Measurements from ENCODE around the gene TSEN15.

The TSEN15 gene

GRCh38 chr1:184080309-184080708 is 28.8 kb downstream of the TSEN15 start:
- Histone ChIP-seq H2BK5ac (ENCODE audit: low read length) (no peak overlapping the region), H3K79me2 (ENCODE audit: control insufficient read depth, insufficient read depth, low read length) (no peaks in the 10 kb centered on the region), H3K79me1 (ENCODE audit: low read length) (no peaks in the 10 kb centered on the region), H3K56ac (ENCODE audit: low read length) (no peak overlapping the region), H3K18ac (ENCODE audit: low read length) (no peak overlapping the region), H3K4ac (ENCODE audit: low read depth, low read length) (no peak overlapping the region), H4K8ac (ENCODE audit: low read depth, low read length) (no peak overlapping the region), H2BK15ac (replicated peaks; ENCODE audit: low read depth) (no peak overlapping the region), H3K36me3 (ENCODE audit: control insufficient read depth, insufficient read depth, low read length) (no peaks in the 10 kb centered on the region), H2AK5ac (ENCODE audit: low read length) (no peak overlapping the region), H3K27me3 (ENCODE audit: insufficient read depth, low read length, poor library complexity) (no peaks in the 10 kb centered on the region), H2BK120ac (ENCODE audit: low read depth, low read length) (no peak overlapping the region), H3K23ac (ENCODE audit: low read length) (no peak overlapping the region), H4K5ac (ENCODE audit: low read length) (no peak overlapping the region), H3K4me3 (ENCODE audit: low read length) (no peak overlapping the region), H3K27ac (ENCODE audit: low read depth, low read length) (no peak overlapping the region), H3K9ac (ENCODE audit: low read length) (no peak overlapping the region), H3K4me2 (ENCODE audit: low read length) (no peak overlapping the region), H3K4me1 (ENCODE audit: control insufficient read depth, low read depth, low read length) (no peaks in the 10 kb centered on the region)
- DNase-seq: no peak

DNA sequence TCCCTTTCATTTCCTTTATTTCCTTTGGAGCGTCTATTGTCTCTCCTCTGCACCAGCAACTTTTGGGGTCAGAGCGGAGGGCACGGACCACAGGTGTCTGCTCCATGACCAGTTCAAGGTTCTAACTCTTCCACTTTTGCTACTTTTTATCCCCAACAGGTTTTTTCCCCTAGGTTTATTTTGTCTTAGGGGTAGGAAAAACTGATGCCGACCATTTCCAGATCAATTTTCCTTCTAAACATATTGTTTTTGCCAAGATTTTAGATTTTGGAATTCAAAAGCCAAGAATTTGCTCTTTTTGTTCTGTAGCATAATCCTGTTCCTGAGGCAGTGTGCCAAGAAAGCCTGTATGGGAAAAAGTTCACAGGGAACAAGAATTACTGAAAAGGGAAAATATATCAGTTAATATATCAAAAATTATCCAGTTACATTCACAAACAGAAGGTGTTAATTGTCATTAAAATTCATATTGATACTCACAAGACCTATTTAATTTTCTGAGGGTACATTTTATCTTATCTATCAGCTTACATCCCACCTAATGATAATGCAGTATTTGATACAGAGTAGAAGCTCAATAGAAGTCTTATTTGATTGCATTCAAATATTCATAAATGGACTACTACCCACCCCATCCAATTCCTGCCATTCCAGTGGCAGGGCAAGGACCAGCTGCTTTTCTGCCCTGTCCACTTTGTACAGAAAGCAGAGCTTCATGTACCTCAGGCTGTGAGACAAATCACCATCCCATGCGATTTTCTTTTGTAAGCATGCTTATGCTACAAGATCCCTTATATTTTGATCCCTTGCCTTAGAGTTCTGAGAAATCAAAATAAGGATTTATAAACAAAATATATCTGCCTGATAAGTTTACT is 31.2 kb downstream of the TSEN15 start:
- H3K9ac ChIP-seq (ENCODE audit: low read length): no peak overlapping the region
- no peaks in the 10 kb centered on the region for H3K79me1 ChIP-seq (ENCODE audit: low read length)
- H2BK15ac ChIP-seq (replicated peaks; ENCODE audit: low read depth): no peak overlapping the region
- no peak overlapping the region for H3K23ac ChIP-seq (ENCODE audit: low read length)
- no peak overlapping the region for H3K56ac ChIP-seq (ENCODE audit: low read length)
- H3K18ac ChIP-seq (ENCODE audit: low read length): no peak overlapping the region
- H3K27me3 ChIP-seq (ENCODE audit: insufficient read depth, low read length, poor library complexity): no peaks in the 10 kb centered on the region
- no peak overlapping the region for H3K4ac ChIP-seq (ENCODE audit: low read depth, low read length)
- H2BK5ac ChIP-seq (ENCODE audit: low read length): no peak overlapping the region
- H2BK120ac ChIP-seq (ENCODE audit: low read depth, low read length): no peak overlapping the region
- DNase-seq: no peak
- H3K36me3 ChIP-seq (ENCODE audit: control insufficient read depth, insufficient read depth, low read length): no peaks in the 10 kb centered on the region
- no CpG with 5 or more reads among the region's 5 CpGs for whole genome bisulfite sequencing (ENCODE audit: extremely low coverage, insufficient coverage, low lambda C conversion rate)
- H4K5ac ChIP-seq (ENCODE audit: low read length): no peak overlapping the region
- no peak overlapping the region for H3K4me2 ChIP-seq (ENCODE audit: low read length)
- H3K27ac ChIP-seq (ENCODE audit: low read depth, low read length): no peak overlapping the region
- no peak overlapping the region for H2AK5ac ChIP-seq (ENCODE audit: low read length)
- no peaks in the 10 kb centered on the region for H3K4me1 ChIP-seq (ENCODE audit: control insufficient read depth, low read depth, low read length)
- H4K8ac ChIP-seq (ENCODE audit: low read depth, low read length): no peak overlapping the region
- H3K4me3 ChIP-seq (ENCODE audit: low read length): no peak overlapping the region
- no peaks in the 10 kb centered on the region for H3K79me2 ChIP-seq (ENCODE audit: control insufficient read depth, insufficient read depth, low read length)

- H3K4me3 ChIP-seq (ENCODE audit: low read length): no peak overlapping the region
- DNase-seq: no peak
- no peak overlapping the region for H3K4me2 ChIP-seq (ENCODE audit: low read length)
Measured at GRCh38 chr1:184085667-184086066, 34.1 kb downstream of the TSEN15 start.

GRCh38 chr1:184088037-184088436 is 36.5 kb downstream of the TSEN15 start:
- no CpG with 5 or more reads among the region's 8 CpGs for WGBS (ENCODE audit: extremely low coverage, insufficient coverage, low lambda C conversion rate)
- H4K5ac ChIP-seq (ENCODE audit: low read length): no peak overlapping the region
- H3K36me3 ChIP-seq (ENCODE audit: control insufficient read depth, insufficient read depth, low read length): no peaks in the 10 kb centered on the region
- no peak overlapping the region for H3K4me2 ChIP-seq (ENCODE audit: low read length)
- H2BK15ac ChIP-seq (replicated peaks; ENCODE audit: low read depth): no peak overlapping the region
- no peak overlapping the region for H3K4ac ChIP-seq (ENCODE audit: low read depth, low read length)
- H4K8ac ChIP-seq (ENCODE audit: low read depth, low read length): no peak overlapping the region
- H3K9ac ChIP-seq (ENCODE audit: low read length): no peak overlapping the region
- no peak overlapping the region for H2BK120ac ChIP-seq (ENCODE audit: low read depth, low read length)
- no peaks in the 10 kb centered on the region for H3K79me1 ChIP-seq (ENCODE audit: low read length)
- H3K23ac ChIP-seq (ENCODE audit: low read length): no peak overlapping the region
- no peak overlapping the region for H3K4me3 ChIP-seq (ENCODE audit: low read length)
- H3K27me3 ChIP-seq (ENCODE audit: insufficient read depth, low read length, poor library complexity): no peaks in the 10 kb centered on the region
- peak; percentile 10 for DNase-seq
- H3K56ac ChIP-seq (ENCODE audit: low read length): no peak overlapping the region
- H2AK5ac ChIP-seq (ENCODE audit: low read length): no peak overlapping the region
- H3K27ac ChIP-seq (ENCODE audit: low read depth, low read length): no peak overlapping the region
- H2BK5ac ChIP-seq (ENCODE audit: low read length): no peak overlapping the region
- no peaks in the 10 kb centered on the region for H3K79me2 ChIP-seq (ENCODE audit: control insufficient read depth, insufficient read depth, low read length)
- H3K4me1 ChIP-seq (ENCODE audit: control insufficient read depth, low read depth, low read length): no peaks in the 10 kb centered on the region
- no peak overlapping the region for H3K18ac ChIP-seq (ENCODE audit: low read length)

More at GRCh38 chr1:184085667-184086066, 34.1 kb downstream of the TSEN15 start:
- Histone ChIP-seq H3K79me2 (ENCODE audit: control insufficient read depth, insufficient read depth, low read length) (no peaks in the 10 kb centered on the region), H3K79me1 (ENCODE audit: low read length) (no peaks in the 10 kb centered on the region), H3K56ac (ENCODE audit: low read length) (no peak overlapping the region), H3K27me3 (ENCODE audit: insufficient read depth, low read length, poor library complexity) (no peaks in the 10 kb centered on the region), H4K8ac (ENCODE audit: low read depth, low read length) (no peak overlapping the region), H3K4me1 (ENCODE audit: control insufficient read depth, low read depth, low read length) (no peaks in the 10 kb centered on the region), H3K36me3 (ENCODE audit: control insufficient read depth, insufficient read depth, low read length) (no peaks in the 10 kb centered on the region), H2BK120ac (ENCODE audit: low read depth, low read length) (no peak overlapping the region), H3K23ac (ENCODE audit: low read length) (no peak overlapping the region), H2BK15ac (replicated peaks; ENCODE audit: low read depth) (no peak overlapping the region), H3K27ac (ENCODE audit: low read depth, low read length) (no peak overlapping the region), H3K4ac (ENCODE audit: low read depth, low read length) (no peak overlapping the region), H4K5ac (ENCODE audit: low read length) (no peak overlapping the region), H2BK5ac (ENCODE audit: low read length) (no peak overlapping the region), H3K9ac (ENCODE audit: low read length) (no peak overlapping the region), H2AK5ac (ENCODE audit: low read length) (no peak overlapping the region), H3K18ac (ENCODE audit: low read length) (no peak overlapping the region)

GRCh38 chr1:184093071-184093470 is 41.5 kb downstream of the TSEN15 start:
- no peak overlapping the region for H3K4me2 ChIP-seq (ENCODE audit: low read length)
- H2AK5ac ChIP-seq (ENCODE audit: low read length): no peak overlapping the region
- H3K4ac ChIP-seq (ENCODE audit: low read depth, low read length): no peak overlapping the region
- no peak overlapping the region for H2BK15ac ChIP-seq (replicated peaks; ENCODE audit: low read depth)
- no peak overlapping the region for H3K23ac ChIP-seq (ENCODE audit: low read length)
- no peak overlapping the region for H3K9ac ChIP-seq (ENCODE audit: low read length)
- H2BK5ac ChIP-seq (ENCODE audit: low read length): no peak overlapping the region
- DNase-seq: no peak
- no peak overlapping the region for H4K5ac ChIP-seq (ENCODE audit: low read length)
- no peak overlapping the region for H3K18ac ChIP-seq (ENCODE audit: low read length)
- no peak overlapping the region for H2BK120ac ChIP-seq (ENCODE audit: low read depth, low read length)
- H4K8ac ChIP-seq (ENCODE audit: low read depth, low read length): no peak overlapping the region
- no peaks in the 10 kb centered on the region for H3K79me2 ChIP-seq (ENCODE audit: control insufficient read depth, insufficient read depth, low read length)
- no peak overlapping the region for H3K27ac ChIP-seq (ENCODE audit: low read depth, low read length)
- H3K4me1 ChIP-seq (ENCODE audit: control insufficient read depth, low read depth, low read length): no peaks in the 10 kb centered on the region
- H3K27me3 ChIP-seq (ENCODE audit: insufficient read depth, low read length, poor library complexity): no peaks in the 10 kb centered on the region
- no peak overlapping the region for H3K56ac ChIP-seq (ENCODE audit: low read length)
- no CpG with 5 or more reads among the region's 2 CpGs for WGBS (ENCODE audit: extremely low coverage, insufficient coverage, low lambda C conversion rate)
- H3K4me3 ChIP-seq (ENCODE audit: low read length): no peak overlapping the region
- no peaks in the 10 kb centered on the region for H3K36me3 ChIP-seq (ENCODE audit: control insufficient read depth, insufficient read depth, low read length)
- no peaks in the 10 kb centered on the region for H3K79me1 ChIP-seq (ENCODE audit: low read length)

GRCh38 chr1:184096005-184096404 is 44.5 kb downstream of the TSEN15 start:
- no peak overlapping the region for H2BK120ac ChIP-seq (ENCODE audit: low read depth, low read length)
- H2BK15ac ChIP-seq (replicated peaks; ENCODE audit: low read depth): no peak overlapping the region
- H3K27me3 ChIP-seq (ENCODE audit: insufficient read depth, low read length, poor library complexity): no peaks in the 10 kb centered on the region
- no peak overlapping the region for H3K27ac ChIP-seq (ENCODE audit: low read depth, low read length)
- H4K8ac ChIP-seq (ENCODE audit: low read depth, low read length): no peak overlapping the region
- H3K4me3 ChIP-seq (ENCODE audit: low read length): no peak overlapping the region
- H3K23ac ChIP-seq (ENCODE audit: low read length): no peak overlapping the region
- H3K36me3 ChIP-seq (ENCODE audit: control insufficient read depth, insufficient read depth, low read length): no peaks in the 10 kb centered on the region
- WGBS (ENCODE audit: extremely low coverage, insufficient coverage, low lambda C conversion rate): no CpG with 5 or more reads among the region's 1 CpG
- H3K18ac ChIP-seq (ENCODE audit: low read length): no peak overlapping the region
- DNase-seq: no peak
- no peak overlapping the region for H4K5ac ChIP-seq (ENCODE audit: low read length)
- no peaks in the 10 kb centered on the region for H3K4me1 ChIP-seq (ENCODE audit: control insufficient read depth, low read depth, low read length)
- no peak overlapping the region for H3K4ac ChIP-seq (ENCODE audit: low read depth, low read length)
- no peak overlapping the region for H2BK5ac ChIP-seq (ENCODE audit: low read length)
- H2AK5ac ChIP-seq (ENCODE audit: low read length): no peak overlapping the region
- no peaks in the 10 kb centered on the region for H3K79me2 ChIP-seq (ENCODE audit: control insufficient read depth, insufficient read depth, low read length)
- no peaks in the 10 kb centered on the region for H3K79me1 ChIP-seq (ENCODE audit: low read length)
- H3K9ac ChIP-seq (ENCODE audit: low read length): no peak overlapping the region
- no peak overlapping the region for H3K56ac ChIP-seq (ENCODE audit: low read length)
- no peak overlapping the region for H3K4me2 ChIP-seq (ENCODE audit: low read length)
